Measurements from ENCODE around the gene VPREB3.

VPREB3 gene

GRCh38 chr22:23705358-23705757 lies 48.9 kb downstream of the VPREB3 start:
- H3K4me3 ChIP-seq = no peak overlapping the region
- no peak for DNase-seq (ENCODE audit: low spot score)
- no peak for TF ChIP-seq CTCF (IDR thresholded peaks at IDR 0.05)
- H3K27ac ChIP-seq = no peak overlapping the region

- no peak for DNase-seq (ENCODE audit: low spot score)
- Histone ChIP-seq H3K4me3 (no peak overlapping the region), H3K27ac (no peak overlapping the region)
- no peak for TF ChIP-seq CTCF (IDR thresholded peaks at IDR 0.05)
These were observed 49.4 kb downstream of the VPREB3 start for GRCh38 chr22:23704829-23705228.

GRCh38 chr22:23704062-23704461 lies 50.2 kb downstream of the VPREB3 start:
- Histone ChIP-seq H3K4me3 (no peak overlapping the region), H3K27ac (no peak overlapping the region)
- DNase-seq (ENCODE audit: low spot score) = no peak
- TF ChIP-seq CTCF (IDR thresholded peaks at IDR 0.05) = no peak

Data from coronary artery (tissue), 2 donors.